Inflammatory macrophage treated with lipopolysaccharide for 1 hour (primary cell): Measurements from ENCODE around the gene SSR3.
A peak's percentile ranks its signal among the peaks of the same experiment; 100 is the strongest.
"Not testable (repeated sequence)": the region's sequence is repeated elsewhere in the genome, so short reads cannot be mapped to it uniquely, and the experiment has no call there.

Experiments
- DNase-seq, 2 donors: peaks; one replicate each; pipeline ENCODE4 v3.0.0-alpha.2; 2020 to 2022

Gene SSR3

GRCh38 chr3:156575641-156576040 lies 20.7 kb upstream of the SSR3 start:
- no peak for DNase-seq

DNA sequence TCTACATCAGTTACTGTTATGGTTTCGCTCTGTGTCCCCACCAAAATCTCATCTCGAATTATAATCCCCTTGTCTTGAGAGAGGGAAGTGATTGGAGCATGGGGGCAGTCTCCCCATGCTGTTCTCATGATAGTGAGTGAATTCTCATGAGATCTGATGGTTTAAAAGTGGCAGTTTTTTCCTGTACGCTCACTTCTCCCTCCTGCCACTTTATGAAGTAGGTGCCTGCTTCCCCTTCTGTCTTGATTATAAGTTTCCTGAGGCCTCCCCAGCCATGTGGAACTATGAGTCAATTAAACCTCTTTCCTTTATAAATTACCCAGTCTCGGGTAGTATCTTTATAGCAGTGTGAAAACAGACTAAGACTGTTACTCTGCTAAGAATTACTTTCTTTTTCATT lies 15.0 kb upstream of the SSR3 start:
- not testable (repeated sequence) for DNase-seq

DNA sequence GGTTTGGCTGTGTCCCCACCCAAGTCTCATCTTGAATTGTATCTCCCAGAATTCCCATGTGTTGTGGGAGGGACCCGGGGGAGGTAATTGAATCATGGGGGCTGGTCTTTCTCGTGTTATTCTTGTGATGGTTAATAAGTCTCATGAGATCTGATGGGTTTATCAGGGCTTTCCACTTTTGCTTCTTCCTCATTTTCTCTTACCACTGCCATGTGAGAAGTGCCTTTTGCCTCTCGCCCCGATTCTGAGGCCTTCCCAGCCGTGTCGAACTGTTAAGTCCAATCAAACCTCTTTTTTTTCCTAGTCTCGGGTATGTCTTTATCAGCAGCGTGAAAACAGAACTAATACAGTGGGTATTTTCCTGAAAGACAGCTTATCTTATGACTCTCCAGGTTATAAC lies 14.1 kb upstream of the SSR3 start:
- DNase-seq = peak; percentile 29 to 78

DNA sequence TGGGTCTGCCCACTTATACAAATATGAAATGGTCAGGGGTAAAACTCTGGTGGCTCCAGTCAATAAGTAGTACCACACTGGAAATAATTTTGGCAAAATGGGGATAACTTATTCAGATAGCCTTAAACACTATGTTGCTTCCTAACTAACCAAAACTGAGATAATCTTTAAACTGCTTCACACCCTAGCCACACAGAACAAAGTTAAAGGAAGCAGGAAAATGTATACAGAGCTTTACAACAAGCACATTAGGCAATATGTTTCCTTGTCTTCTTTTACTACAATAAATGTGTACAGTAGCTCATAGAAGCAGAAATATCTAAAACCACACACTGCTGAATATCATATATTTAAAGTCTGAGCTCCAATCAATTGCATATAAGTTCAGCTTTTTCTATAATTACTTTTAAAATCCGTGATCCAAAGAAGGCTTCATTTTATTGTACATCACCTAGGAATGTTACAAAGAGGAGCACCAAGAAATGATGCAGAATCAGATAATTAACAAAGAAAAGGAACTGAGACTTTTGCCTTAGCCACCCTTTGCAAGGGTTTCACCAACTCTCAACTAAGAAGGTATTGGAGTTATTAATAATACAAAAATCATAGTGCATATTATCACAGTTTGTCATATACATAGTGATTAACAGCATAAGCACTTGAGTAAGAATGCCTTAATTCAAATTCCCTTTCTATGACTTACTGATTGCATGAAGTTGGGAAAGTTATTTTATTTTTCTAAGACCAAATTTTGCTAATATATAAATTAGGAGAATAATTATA lies 9.2 kb upstream of the SSR3 start:
- no peak for DNase-seq

GRCh38 chr3:156562486-156562885 lies 7.6 kb upstream of the SSR3 start:
- not testable (repeated sequence) for DNase-seq

DNA sequence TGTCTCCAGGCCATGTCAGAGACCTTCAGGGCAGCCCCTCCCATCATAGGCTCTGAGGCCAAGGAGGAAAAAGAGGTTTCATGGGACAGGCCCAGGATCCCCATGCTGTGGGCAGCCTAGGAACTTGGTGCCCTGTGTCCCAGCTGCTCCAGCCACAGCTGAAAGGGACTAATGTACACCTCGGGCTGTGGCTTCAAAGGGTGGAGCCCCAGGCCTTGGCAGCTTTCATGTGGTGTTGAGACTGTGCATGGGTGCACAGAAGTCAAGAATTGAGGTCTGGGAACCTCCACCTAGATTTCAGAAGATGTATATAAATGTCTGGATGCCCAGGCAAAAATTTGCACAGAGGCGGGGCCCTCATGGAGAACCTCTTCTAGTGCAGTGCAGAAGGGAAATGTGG lies 6.6 kb upstream of the SSR3 start:
- no peak for DNase-seq

- no peak for DNase-seq
These were observed 4.4 kb upstream of the SSR3 start for GRCh38 chr3:156559321-156559720.

- DNase-seq = no peak
These were observed 3.5 kb upstream of the SSR3 start for GRCh38 chr3:156558389-156558788.

DNA sequence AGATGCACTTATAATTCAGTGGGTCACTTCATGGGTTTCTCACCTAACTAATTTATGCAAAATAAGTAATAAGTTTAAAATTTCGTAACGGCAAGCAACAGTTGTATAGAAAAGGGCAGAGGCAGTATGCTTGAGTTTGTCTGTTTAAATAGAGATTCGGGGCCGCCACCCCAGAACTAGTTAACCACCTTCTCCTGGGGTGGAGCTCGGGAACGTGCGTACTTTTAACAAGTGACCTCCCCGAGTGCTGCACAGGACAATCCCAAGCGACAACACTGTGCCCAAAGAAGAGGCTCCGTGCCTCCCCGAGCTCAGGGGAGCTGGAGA lies 439 bp downstream of the SSR3 start:
- DNase-seq = peak in 1 of 2 donors; percentile 17

DNA sequence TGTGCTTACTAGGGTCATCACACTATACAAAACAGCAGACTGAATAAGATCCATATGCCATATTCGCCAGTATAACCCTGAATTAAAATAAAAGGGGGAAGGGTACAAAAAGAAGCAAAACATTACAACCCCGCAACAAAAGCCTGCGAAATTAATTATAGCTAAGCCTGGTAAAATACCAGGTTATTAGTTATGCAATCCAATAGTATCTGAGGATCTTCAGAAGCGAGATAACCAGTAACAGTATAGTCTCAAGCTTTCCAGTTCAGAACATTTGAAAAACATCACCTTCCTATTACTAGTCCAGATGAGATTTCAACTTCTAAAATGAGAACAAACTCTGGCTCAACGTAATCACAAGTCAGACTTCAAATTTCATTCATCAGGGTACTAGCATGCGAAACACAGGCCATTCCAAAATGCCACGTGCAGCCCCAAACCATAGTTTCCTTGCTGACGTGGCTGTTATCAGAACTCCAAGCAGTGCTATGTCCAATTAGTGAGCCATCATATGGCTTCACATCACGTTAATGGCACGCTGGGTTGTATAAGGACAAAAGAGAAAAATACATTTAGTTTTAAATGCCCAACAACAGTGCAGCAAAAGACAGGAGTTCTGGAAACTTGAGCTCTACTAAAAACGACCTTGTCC lies 1.1 kb downstream of the SSR3 start:
- peak; percentile 56 to 61 for DNase-seq

- no peak for DNase-seq
These were observed 1.9 kb downstream of the SSR3 start for GRCh38 chr3:156552973-156553372.

- no peak for DNase-seq
These were observed 3.2 kb downstream of the SSR3 start for GRCh38 chr3:156551746-156552145.

DNA sequence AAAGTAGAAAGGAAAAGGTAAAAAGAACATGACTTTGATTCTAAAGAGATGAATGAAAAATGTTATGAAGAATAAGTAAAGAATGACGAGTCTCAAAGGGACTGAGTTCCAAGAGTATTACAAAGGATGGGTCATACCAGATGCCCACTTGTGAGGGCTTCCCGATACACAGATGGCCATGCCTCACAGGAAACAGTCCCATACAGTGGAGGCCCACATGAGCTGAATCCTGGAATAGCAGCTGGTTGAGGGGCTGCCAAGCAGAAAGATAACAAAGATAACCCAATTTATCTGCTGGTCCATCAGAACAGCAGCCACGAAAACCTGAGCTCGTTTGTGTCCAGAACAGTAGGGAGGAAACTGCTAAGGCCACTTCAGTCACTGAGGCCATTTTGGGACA lies 3.7 kb downstream of the SSR3 start:
- DNase-seq = no peak

DNA sequence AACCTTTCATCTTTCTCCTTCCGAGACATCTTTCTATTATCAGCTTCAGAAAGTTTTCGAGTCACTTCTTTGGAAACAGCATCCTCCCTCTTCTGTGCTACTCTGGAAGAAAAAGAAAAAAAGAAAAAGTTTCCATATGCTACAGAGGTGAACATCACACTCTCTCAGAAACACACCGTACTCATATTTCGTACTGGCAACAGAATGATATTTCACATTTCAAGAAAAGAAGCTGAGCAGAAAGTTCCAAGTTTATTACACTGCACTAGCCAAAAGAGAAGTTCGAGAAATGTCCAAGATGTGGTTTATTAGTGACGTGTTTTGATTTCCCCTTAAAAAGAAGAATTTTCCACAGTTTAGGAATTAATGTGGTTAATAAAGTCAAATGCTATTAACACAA lies 6.0 kb downstream of the SSR3 start:
- DNase-seq = no peak

DNA sequence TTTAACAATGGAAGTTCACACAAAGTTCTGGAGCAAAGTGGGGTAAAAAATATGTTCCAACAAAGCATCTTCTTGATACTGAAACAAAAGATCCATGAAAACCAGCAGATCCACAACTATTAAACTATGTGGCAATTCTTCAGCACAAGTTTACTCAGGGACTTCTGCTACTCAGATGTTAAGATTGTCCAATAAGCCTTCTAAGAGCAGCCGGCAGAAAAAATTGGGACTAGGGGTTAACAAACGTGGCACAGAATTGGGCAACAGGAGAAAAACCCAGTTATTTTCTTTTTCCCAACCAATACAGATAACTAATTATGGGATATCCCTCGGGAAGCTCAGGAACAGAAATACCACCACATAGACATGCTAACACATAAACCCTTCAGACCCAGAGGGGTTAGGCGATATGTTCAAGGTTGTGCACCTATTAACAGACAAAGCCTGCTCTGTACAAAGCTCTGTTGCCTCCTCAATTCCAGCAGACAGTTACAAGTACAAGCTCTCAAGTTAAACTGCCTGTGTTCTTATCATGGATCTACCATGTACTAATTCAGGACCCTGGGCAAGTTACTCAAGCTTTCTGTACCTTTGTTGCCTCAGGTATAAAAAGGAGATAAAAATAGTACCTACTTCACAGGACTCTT lies 6.8 kb downstream of the SSR3 start:
- DNase-seq = no peak

- DNase-seq = no peak
These were observed 7.3 kb downstream of the SSR3 start for GRCh38 chr3:156547637-156548036.

DNA sequence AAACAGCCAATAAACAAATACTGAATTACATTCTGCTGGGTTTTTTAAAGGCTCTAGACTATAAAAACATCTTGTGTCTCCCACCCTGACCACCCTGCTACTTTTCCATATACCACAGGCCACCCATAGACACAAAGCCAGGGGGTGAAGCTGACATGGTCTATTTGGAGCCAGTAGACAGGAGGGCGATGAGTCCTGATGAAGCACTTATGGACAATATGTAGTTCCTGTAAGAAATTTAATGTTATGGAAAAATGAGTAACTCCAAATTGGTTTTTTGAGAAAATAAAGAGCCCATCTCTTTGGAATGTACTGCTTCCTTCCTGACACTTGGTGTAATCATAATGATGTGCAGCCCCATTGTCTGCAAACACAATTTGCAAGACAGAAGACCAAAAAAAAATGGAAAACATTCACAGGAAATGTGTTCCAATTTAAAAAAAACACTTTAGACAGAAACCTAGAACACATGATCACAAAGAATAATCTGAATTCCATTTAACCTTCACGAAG lies 11.8 kb downstream of the SSR3 start:
- DNase-seq = no peak

- no peak for DNase-seq
These were observed 12.5 kb downstream of the SSR3 start for GRCh38 chr3:156542101-156543042.

- DNase-seq = no peak
These were observed 15.1 kb downstream of the SSR3 start for GRCh38 chr3:156539802-156540201.

DNA sequence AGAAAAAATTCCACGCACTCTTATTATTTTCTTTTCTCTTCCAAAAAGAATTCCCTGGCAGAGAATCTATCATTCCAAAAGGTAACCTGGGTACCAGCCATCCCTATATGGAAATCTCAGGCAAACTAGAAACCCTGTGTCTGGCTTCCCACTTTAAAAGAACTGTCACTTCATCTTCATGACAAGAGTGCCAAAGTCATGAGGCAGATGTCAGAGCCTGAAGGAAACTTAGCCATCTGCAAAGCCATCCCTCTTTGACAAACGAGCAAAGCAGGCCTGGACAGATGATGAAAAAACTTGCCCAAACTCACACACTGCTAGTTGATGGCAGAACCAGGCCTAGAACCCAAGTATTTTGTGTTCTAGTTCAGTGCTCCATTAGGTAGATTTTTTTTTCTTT lies 15.9 kb downstream of the SSR3 start:
- no peak for DNase-seq

DNA sequence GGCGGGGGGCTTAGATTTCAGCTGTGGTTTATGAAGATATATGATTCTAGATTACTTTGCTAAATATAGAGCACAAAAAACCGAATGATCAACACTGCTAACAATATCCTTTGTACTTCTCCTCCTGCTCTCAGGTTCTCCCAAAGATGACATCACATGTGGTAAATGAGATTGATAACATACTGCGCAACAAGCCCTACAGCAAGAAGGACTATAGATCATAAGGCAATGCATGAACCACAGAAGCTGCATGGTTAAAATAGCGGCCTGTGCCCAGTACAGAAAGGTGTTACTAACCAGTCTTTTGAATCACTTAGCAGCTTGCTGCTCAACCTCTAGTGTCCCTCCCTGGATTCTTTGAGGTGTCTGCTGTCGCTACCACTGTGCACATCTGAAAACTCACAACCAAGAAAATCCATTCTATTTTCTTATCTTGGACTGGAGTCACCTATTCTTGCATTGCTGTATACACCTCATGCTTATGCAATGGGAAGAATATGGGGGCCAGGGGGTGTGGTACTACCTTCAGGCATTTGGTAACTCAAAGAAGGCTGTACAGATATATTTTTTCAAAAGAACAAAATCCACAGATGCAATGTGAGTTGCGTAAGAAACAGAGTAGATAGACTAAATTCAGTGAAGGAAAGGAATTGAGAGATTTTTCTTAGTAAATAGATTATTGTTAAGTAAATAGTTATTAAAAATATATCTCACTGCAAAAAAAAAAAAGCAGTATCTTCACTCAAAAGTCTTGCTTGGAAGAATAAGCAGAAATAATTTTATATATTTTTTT lies 18.2 kb downstream of the SSR3 start:
- no peak for DNase-seq

GRCh38 chr3:156535798-156536197 lies 19.1 kb downstream of the SSR3 start:
- no peak for DNase-seq
